Colonic mucosa (tissue), 4 donors: ENCODE data around the gene MRPL43. TPM values are rescaled to one million over a fixed set of nuclear protein-coding genes. Genes with fewer than 3 reads are reported as not detected.

Source experiments
- DNase-seq: peaks from one replicate; pipeline ENCODE4 v3.0.0-alpha.2; 2020
- H3K27ac ChIP-seq: fragments of 200-600 bp; one replicate; pipeline ENCODE4 v1.8.0; 2021
- H3K27me3 ChIP-seq: fragments of 200-600 bp; one replicate; pipeline ENCODE4 v1.8.0; 2021
- H3K36me3 ChIP-seq: fragments of 200-600 bp; one replicate; pipeline ENCODE4 v1.8.0; 2021
- H3K4me1 ChIP-seq: fragments of 200-600 bp; one replicate; pipeline ENCODE4 v1.8.0; 2021; ENCODE audit warnings: mild to moderate bottlenecking
- H3K4me3 ChIP-seq: fragments of 200-600 bp; one replicate; pipeline ENCODE4 v1.8.0; 2021
- H3K9ac ChIP-seq, 2 donors: one replicate each; pipeline ENCODE4 v1.7.0; 2013; ENCODE audit warnings: control low read depth in 2 of 2, low read depth in 2 of 2, low read length in 2 of 2
- H3K9me3 ChIP-seq: fragments of 200-600 bp; one replicate; pipeline ENCODE4 v1.8.0; 2021
- CTCF ChIP-seq: fragments of 200-600 bp; IDR thresholded peaks from one replicate; pipeline ENCODE4 v1.8.0; 2022; ENCODE audit warnings: antibody characterized with exemption, mild to moderate bottlenecking
- intact Hi-C: fragments of 100-400 bp; cut with DNase I; formaldehyde crosslinking; loops from one replicate; pipeline ENCODE4 v1.14.1; 2022
- total RNA-seq, 2 donors: library from RNA; stranded (reverse); fragmentation: NEBNext Ultra II Directional in 1 of 2; extraction: Animal tissue kit (Norgen Biotek cat#: 25700) in 1 of 2; gene quantifications; one replicate each; pipeline ENCODE4 v1.2.1, GENCODE V29; 2021
- donor health status: healthy.
- donor health status: DM: no; HTN: no; CAD: no.
- donor health status: DM: no; HTN: no; CAD: no.

Gene MRPL43
- total RNA-seq, 2 donors from 2014 or later, result 71.5 to 105 TPM

GRCh38 chr10:101003639-101004206 lies 16.4 kb upstream of the MRPL43 start:
- H3K4me3 ChIP-seq, result no peak overlapping the region
- no peaks in the 10 kb centered on the region for H3K9me3 ChIP-seq
- peaks cover 10% of the 10 kb centered on the region for H3K4me1 ChIP-seq
- DNase-seq, result no peak
- no peaks in the 10 kb centered on the region for H3K36me3 ChIP-seq
- TF ChIP-seq CTCF, result no peak
- intact Hi-C loops, result no loop called here
- H3K27me3 ChIP-seq, result no peaks in the 10 kb centered on the region
- H3K9ac ChIP-seq, result no peak overlapping the region
- H3K27ac ChIP-seq, result no peak overlapping the region

- Histone ChIP-seq H3K36me3 (no peaks in the 10 kb centered on the region), H3K9ac (peak overlapping the region in 1 of 2 donors; percentile 72)
- no peak for DNase-seq
Measured at GRCh38 chr10:101002456-101002855, 15.2 kb upstream of the MRPL43 start.

GRCh38 chr10:101001659-101002035 lies 14.3 kb upstream of the MRPL43 start:
- DNase-seq, result no peak
- Histone ChIP-seq H3K9me3 (no peaks in the 10 kb centered on the region), H3K36me3 (no peaks in the 10 kb centered on the region), H3K4me1 (peaks cover 15% of the 10 kb centered on the region), H3K9ac (peak overlapping the region in 1 of 2 donors; percentile 72), H3K27me3 (no peaks in the 10 kb centered on the region), H3K27ac (peak overlapping the region; percentile 74), H3K4me3 (no peak overlapping the region)
- no peak for TF ChIP-seq CTCF
- intact Hi-C loops, result no loop called here

More at GRCh38 chr10:101002456-101002855, 15.2 kb upstream of the MRPL43 start:
- H3K4me1 ChIP-seq, result peaks cover 14% of the 10 kb centered on the region
- no peak overlapping the region for H3K27ac ChIP-seq
- TF ChIP-seq CTCF, result no peak
- intact Hi-C loops, result no loop called here
- H3K27me3 ChIP-seq, result no peaks in the 10 kb centered on the region
- H3K9me3 ChIP-seq, result no peaks in the 10 kb centered on the region
- H3K4me3 ChIP-seq, result no peak overlapping the region

GRCh38 chr10:101000915-101001658 lies 13.8 kb upstream of the MRPL43 start:
- H3K27ac ChIP-seq, result peak overlapping the region; percentile 74
- no peaks in the 10 kb centered on the region for H3K9me3 ChIP-seq
- no peaks in the 10 kb centered on the region for H3K27me3 ChIP-seq
- peak overlapping the region; percentile 81 to 97 for H3K9ac ChIP-seq
- H3K4me1 ChIP-seq, result peaks cover 21% of the 10 kb centered on the region
- intact Hi-C loops, result no loop called here
- peak overlapping the region; percentile 89 for H3K4me3 ChIP-seq
- DNase-seq, result peak; percentile 79
- no peak for TF ChIP-seq CTCF
- no peaks in the 10 kb centered on the region for H3K36me3 ChIP-seq

GRCh38 chr10:101000127-101000914 lies 13.0 kb upstream of the MRPL43 start:
- Histone ChIP-seq H3K27me3 (no peaks in the 10 kb centered on the region), H3K27ac (peak overlapping the region; percentile 74), H3K4me1 (peaks cover 21% of the 10 kb centered on the region), H3K36me3 (no peaks in the 10 kb centered on the region), H3K4me3 (peak overlapping the region; percentile 89), H3K9ac (peak overlapping the region; percentile 81 to 97), H3K9me3 (no peaks in the 10 kb centered on the region)
- DNase-seq, result no peak
- intact Hi-C loops, result no loop called here
- no peak for TF ChIP-seq CTCF
